Measurements from ENCODE around the gene JUP.

JUP gene

DNA sequence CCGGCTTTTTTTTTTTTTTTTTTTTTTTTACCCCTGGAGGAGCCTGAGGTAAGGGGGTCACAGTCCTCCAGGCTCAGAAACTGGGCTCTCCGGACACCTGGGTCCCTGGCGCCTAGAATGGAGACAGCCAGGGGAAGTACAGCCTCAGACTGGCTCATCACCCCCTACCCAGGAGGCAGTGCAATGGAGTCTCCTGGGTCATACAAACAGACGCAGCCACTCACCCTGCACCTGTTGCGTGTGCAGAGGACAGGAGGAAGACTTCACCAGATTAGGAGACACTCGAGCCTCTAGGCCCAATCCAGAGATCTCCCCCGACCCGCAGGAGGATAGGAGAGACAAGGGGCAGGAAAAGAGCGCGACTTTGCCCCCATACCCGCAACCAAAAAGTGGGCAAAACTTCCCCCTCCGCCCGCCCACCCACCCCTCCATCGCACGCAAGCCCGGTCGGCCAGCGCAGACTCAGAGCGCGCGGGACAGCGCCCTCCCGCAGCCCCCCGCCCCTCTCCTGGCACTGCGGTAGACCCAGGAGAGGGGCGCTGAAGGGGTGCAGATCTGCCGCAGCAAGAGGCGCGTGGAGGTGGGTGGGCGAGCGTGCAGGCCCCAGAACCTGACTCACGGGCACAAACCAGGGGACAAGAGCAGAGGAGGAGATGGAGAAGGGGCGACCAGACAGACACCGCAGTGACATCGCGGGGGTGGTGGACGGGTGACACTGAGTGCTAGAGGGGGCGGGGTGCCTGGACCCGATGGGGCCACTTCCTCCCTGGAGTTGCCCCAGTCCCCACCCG, 53.0 kb downstream of the JUP start:
- DNase-seq (ENCODE audit: low spot score in 2 of 2) = no peak
- no peak for ATAC-seq
- H3K9me3 Mint-ChIP-seq = no peaks in the 10 kb centered on the region
- no peaks in the 10 kb centered on the region for H3K36me3 Mint-ChIP-seq
- no peak overlapping the region for H3K27ac Mint-ChIP-seq
- H3K4me1 Mint-ChIP-seq = peaks cover 15% of the 10 kb centered on the region
- H3K4me3 Mint-ChIP-seq = peak overlapping the region; percentile 34

DNA sequence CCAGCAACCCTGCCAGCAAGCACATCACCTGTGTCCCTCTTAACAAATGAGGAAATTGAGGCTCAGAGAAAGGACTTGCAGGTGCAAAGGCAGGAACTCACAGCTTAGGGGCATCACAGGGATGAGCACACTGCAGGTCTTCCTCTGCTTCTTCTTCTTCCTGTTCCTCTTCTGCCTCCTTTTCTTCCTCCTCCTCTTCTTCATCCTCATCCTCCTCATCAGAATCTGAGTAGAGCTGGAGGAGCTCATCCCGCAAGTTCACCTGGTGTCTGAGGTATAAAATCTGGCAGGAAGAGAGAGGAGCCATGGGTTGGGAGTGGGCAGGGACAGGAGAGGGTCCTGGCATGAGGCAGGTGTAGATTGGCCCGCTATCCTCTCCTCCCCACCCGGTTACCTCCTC, 54.7 kb downstream of the JUP start:
- no peaks in the 10 kb centered on the region for H3K9me3 Mint-ChIP-seq
- no peaks in the 10 kb centered on the region for H3K36me3 Mint-ChIP-seq
- ATAC-seq (peak; percentile 9), DNase-seq (ENCODE audit: low spot score in 2 of 2) (no peak)
- H3K4me3 Mint-ChIP-seq = no peak overlapping the region
- peaks cover 12% of the 10 kb centered on the region for H3K4me1 Mint-ChIP-seq
- H3K27ac Mint-ChIP-seq = no peak overlapping the region

DNA sequence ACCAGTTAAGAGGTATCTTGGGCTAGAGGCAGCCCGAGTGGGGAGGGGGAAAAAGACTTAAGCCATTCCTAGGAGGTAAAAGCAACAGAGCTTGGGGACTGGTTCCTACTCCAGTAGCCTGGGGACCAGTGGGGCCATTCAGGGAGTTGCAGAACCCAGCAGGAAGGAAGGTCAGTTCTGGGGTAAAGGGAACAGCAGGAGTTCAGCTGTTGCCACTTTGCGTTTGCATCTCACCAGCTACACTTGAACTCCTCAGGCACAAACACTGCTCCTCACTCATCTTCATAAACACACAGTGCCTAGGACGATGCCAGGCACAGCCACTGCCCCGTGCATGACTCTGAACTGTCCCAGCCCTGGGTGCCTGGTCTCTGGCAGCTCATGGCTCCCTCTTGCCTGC, 56.0 kb downstream of the JUP start:
- DNase-seq (ENCODE audit: low spot score in 2 of 2) (no peak), ATAC-seq (no peak)
- H3K4me1 Mint-ChIP-seq = peaks cover 12% of the 10 kb centered on the region
- no peaks in the 10 kb centered on the region for H3K9me3 Mint-ChIP-seq
- H3K27ac Mint-ChIP-seq = no peak overlapping the region
- H3K4me3 Mint-ChIP-seq = no peak overlapping the region
- H3K36me3 Mint-ChIP-seq = no peaks in the 10 kb centered on the region

DNA sequence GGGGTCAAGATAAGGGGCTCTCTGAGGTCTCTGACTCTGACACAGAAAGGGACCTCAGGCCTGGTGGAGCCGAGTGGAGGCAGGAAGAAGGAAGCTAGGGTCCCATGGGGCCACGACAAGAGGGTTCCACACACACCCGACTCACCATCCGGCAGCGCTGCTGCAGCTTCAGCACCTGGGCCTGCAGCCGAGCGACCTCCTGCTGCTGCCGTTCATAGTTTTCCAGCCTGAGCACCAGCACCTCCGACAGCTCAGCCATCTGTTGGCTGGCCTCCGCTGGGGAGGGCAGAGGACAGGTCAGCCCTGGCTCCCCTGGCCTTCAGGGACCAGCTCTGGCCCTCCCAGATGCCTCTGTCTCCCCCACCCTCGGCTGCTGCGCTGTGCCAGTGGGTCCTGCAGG, 58.5 kb downstream of the JUP start:
- no peaks in the 10 kb centered on the region for H3K36me3 Mint-ChIP-seq
- H3K4me1 Mint-ChIP-seq = no peaks in the 10 kb centered on the region
- no peaks in the 10 kb centered on the region for H3K9me3 Mint-ChIP-seq
- H3K27ac Mint-ChIP-seq = peak overlapping the region; percentile 67
- no peak overlapping the region for H3K4me3 Mint-ChIP-seq
- no peak for DNase-seq (ENCODE audit: low spot score in 2 of 2)
- ATAC-seq = no peak

DNA sequence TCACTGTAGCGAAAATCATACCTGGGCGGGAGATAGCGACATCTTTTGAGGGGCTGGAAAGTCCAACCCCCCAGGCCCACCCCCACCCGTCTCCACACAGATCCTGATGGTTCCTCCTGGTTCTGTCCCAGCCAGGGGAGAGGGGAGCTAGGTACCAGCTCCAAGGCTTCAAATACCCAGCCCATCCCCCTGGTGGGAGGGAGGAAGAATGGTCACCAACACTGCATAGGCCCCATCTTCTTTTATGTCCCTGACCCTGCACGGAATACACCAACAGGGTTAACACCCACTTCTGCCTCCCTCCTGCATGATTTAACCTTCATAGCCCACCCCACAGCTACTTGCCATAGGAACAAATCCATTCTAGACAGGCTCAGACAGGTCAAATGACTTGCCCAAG, 61.4 kb downstream of the JUP start:
- DNase-seq (ENCODE audit: low spot score in 2 of 2) = no peak
- H3K4me3 Mint-ChIP-seq = no peak overlapping the region
- H3K4me1 Mint-ChIP-seq = no peaks in the 10 kb centered on the region
- no peak overlapping the region for H3K27ac Mint-ChIP-seq
- no peaks in the 10 kb centered on the region for H3K36me3 Mint-ChIP-seq
- no peak for ATAC-seq
- no peaks in the 10 kb centered on the region for H3K9me3 Mint-ChIP-seq

DNA sequence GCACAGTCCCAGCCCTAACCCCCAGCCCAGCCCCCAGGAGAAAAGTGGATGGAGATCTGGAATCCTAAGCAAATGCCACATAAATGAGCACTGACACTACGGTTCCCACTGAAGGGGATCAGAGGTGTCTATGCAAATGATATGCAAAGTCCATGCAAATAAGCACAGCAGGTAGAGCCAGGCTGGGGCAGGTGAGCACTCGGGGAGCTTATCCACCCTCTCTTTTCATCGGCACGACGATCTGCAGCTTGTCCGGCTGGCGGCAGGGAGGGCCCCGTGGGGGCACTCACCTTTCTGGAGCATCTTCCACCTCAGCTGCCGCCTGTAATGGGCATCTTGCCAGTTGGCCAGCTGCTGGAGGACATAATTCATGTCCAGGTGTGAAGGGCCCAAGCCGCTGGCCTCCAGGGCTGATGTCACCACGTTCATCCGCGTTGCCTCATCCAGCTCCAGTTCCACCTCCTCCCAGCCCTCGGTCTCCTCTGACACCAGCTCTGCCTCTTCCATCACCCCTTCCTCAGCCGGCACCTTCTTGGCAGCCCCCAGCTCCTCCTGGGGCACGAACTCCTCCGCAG, 61.9 kb downstream of the JUP start:
- Mint-ChIP-seq H3K4me3 (no peak overlapping the region), H3K36me3 (no peaks in the 10 kb centered on the region), H3K27ac (no peak overlapping the region), H3K9me3 (no peaks in the 10 kb centered on the region), H3K4me1 (no peaks in the 10 kb centered on the region)
- ATAC-seq (no peak), DNase-seq (ENCODE audit: low spot score in 2 of 2) (no peak)

DNA sequence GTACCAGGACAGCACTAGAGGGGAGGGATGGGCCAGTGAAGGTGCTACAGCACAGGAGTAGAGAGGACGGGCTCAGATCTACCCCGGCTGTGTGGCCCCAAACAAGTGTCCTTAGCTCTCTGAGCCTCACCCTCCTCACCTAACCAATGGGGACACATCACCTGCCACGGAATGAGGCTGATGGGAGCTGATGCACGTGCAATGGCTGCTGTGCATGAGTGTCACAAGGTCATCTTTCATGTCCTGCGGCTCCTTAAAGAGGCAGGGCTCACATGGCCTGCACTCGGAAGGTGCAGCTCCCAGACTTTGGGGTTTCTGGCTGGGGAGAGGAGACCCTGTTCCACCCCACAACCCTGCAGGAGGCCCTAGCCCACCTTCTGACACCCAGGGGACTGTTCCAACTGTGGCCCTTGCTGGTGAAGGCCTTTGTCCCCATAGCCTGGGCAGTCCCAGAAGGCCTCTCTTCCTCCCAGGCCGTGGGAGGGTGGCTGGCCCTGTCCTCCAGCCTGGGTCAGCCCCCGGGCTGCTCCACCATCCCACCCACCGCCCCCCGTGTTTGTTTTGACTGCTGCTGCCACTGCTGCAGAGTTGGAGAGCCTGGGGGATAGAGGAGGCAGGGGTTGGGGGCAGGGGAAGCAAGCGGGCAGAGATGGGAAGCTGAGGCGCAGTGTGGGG, 62.6 kb downstream of the JUP start:
- Mint-ChIP-seq H3K4me3 (no peak overlapping the region), H3K27ac (peak overlapping the region; percentile 37), H3K36me3 (no peaks in the 10 kb centered on the region), H3K9me3 (no peaks in the 10 kb centered on the region), H3K4me1 (no peaks in the 10 kb centered on the region)
- DNase-seq (ENCODE audit: low spot score in 2 of 2) (no peak), ATAC-seq (no peak)

DNA sequence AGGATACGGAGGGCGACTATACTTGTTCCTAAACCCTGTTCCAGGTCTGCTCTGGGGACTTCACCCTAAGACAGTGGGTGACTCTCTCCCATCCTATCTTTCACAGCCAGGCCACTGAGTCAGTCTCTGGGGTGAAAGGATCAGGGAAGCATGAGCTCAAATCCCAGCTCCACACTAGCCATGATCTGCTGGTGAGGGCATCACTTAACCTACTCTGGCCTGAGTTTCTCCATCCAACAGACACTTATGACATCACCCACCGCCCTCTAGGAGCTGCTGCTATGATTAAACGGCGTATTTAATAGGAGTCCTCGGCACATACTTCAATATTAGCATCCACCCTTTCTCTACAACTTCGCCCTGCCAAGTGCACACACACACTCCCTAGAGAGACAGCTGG, 64.3 kb downstream of the JUP start:
- no peak for ATAC-seq
- H3K36me3 Mint-ChIP-seq = no peaks in the 10 kb centered on the region
- H3K4me3 Mint-ChIP-seq = no peak overlapping the region
- H3K9me3 Mint-ChIP-seq = no peaks in the 10 kb centered on the region
- H3K4me1 Mint-ChIP-seq = no peaks in the 10 kb centered on the region
- H3K27ac Mint-ChIP-seq = peak overlapping the region; percentile 37
- DNase-seq (ENCODE audit: low spot score in 2 of 2) = no peak

DNA sequence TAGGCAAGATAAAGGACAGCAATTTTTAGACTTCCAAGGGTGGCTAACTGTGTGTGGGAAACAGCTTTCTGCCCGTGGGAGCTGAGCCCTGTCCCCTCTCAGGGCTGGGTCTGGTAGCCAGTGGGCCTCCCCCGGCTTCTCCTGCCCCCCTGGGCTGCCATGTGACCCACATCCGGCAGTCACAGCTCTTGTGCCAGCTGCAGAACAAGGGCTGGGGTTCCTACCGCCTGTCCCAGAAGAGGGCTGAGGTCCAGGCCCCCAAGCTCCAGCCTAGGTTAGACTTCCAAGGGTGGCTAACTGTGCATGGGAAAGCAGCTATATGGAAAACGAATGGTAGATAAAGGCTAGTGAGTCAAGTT, 68.2 kb downstream of the JUP start:
- DNase-seq (ENCODE audit: low spot score in 2 of 2) = no peak
- Mint-ChIP-seq H3K9me3 (no peaks in the 10 kb centered on the region), H3K4me1 (no peaks in the 10 kb centered on the region), H3K36me3 (no peaks in the 10 kb centered on the region), H3K27ac (peak overlapping the region; percentile 60), H3K4me3 (no peak overlapping the region)
- ATAC-seq = no peak

DNA sequence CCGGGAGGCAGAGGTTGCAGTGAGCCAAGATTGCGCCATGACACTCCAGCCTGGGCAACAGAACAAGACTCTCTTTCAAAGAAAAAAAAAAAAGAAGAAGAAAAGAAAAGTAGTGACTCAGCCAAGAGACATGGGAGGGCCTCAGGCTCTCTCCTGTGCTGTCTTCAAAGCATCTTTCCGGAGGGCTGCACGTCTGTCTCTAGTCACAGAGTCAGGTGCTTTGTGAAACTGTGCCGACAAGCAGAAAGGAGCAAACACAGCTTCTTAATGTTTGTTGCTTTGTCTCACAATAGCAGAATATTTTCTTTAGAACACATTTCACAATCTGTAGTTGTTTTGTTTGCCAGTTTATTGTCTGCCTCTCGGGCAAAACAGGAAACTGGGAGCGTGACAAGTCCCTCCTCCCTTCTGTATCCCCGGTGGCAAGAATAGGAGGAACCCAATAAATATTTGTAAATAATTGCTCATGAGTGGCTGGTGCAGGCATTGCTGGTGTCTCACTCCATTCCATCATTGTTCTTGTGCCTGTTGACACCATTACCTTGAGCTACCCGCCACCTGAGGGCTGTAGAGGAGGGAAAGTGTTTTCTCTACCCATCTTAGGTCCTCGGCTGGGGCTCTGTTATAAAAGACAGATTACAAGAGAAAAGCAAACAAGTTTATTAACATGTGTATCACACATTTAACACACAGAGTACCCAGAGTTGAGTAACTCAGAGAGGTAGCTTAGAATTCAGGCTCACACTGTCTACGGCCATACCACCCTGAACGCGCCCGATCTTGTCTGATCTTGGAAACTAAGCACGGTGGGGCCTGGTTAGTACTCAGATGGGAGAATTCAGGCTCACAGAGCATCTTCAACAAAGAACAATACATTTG, 68.9 kb downstream of the JUP start:
- H3K4me1 Mint-ChIP-seq = no peaks in the 10 kb centered on the region
- no peaks in the 10 kb centered on the region for H3K9me3 Mint-ChIP-seq
- H3K27ac Mint-ChIP-seq = peak overlapping the region; percentile 60
- H3K4me3 Mint-ChIP-seq = no peak overlapping the region
- H3K36me3 Mint-ChIP-seq = no peaks in the 10 kb centered on the region
- no peak for DNase-seq (ENCODE audit: low spot score in 2 of 2)
- ATAC-seq = peak; percentile 57

DNA sequence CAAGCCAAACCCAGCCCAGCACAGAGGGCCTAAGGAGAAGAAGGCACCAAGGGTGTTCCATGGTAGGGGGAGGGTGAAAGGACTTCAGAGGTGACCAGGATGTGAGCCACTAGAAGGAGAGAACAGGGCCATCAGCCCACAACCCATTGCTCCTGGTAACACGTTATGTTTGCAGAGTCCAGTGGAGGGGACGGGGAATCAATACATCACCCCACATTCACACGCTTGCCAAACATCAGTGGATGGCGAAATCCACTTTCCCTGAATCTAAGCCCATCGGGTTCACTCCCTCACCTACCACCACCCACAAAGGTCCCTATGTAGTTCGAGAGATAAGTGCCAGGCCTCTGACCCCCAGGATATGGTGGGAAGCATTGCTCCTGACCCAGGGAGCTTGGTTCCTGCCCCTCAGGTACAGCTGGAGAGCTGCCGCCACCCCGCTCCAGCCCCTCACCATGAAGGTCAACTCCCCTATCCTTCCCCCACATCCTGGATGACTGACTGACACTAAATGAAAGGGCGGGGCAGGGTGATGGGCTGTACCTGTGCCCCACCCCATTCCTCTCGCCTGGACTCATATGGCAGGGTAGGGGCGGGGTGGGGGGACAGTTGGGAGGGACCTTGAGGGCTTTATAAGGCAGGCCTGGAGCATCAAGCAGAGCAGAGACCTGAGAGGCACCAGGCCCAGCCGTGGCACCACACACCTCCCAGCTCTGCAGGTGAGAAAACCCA, 74.7 kb downstream of the JUP start, which contains the start of gene GAST:
Gene GAST (plus strand): TSS at position 663 of the 732 bp plus-strand sequence. CDS start 3,106 bp downstream, outside the sequence.
- ATAC-seq (no peak), DNase-seq (ENCODE audit: low spot score in 2 of 2) (no peak)
- H3K9me3 Mint-ChIP-seq = no peaks in the 10 kb centered on the region
- H3K27ac Mint-ChIP-seq = no peak within 1 kb of the TSS
- no peaks in the 10 kb centered on the region for H3K4me1 Mint-ChIP-seq
- H3K4me3 Mint-ChIP-seq = no peak within 1 kb of the TSS
- H3K36me3 Mint-ChIP-seq = no peaks in the 10 kb centered on the region

DNA sequence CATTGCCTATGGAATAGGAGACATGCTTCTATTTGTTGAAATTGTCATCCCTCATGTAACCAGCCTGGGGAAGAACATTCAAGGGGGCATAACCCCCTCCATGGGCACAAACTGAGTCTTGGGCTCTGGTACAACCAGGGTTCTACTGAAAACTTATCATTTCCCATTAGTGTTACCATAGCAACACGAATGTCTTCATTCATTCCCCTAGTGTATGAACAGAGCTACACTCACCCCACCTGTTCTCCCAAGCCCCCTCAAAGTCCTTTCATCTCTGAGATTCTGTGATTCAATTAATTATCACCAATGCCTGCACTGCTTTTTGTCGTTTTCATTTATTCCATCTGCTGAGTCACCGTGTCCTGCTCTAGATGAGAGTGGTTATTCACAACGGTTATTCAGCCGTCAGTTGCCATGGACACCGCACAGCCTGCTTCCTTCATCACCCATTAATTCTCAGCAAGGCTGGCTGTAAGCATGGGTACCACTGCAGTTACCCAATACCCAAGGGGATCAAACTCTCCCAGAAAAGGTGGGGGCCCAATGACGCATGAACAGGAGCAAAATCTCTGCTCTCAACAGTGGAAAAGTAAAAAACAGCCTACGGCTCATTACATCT, 75.9 kb downstream of the JUP start:
- ATAC-seq (peak; percentile 76), DNase-seq (ENCODE audit: low spot score in 2 of 2) (no peak)
- Mint-ChIP-seq H3K4me1 (no peaks in the 10 kb centered on the region), H3K27ac (no peak overlapping the region), H3K36me3 (no peaks in the 10 kb centered on the region), H3K9me3 (no peaks in the 10 kb centered on the region), H3K4me3 (no peak overlapping the region)

DNA sequence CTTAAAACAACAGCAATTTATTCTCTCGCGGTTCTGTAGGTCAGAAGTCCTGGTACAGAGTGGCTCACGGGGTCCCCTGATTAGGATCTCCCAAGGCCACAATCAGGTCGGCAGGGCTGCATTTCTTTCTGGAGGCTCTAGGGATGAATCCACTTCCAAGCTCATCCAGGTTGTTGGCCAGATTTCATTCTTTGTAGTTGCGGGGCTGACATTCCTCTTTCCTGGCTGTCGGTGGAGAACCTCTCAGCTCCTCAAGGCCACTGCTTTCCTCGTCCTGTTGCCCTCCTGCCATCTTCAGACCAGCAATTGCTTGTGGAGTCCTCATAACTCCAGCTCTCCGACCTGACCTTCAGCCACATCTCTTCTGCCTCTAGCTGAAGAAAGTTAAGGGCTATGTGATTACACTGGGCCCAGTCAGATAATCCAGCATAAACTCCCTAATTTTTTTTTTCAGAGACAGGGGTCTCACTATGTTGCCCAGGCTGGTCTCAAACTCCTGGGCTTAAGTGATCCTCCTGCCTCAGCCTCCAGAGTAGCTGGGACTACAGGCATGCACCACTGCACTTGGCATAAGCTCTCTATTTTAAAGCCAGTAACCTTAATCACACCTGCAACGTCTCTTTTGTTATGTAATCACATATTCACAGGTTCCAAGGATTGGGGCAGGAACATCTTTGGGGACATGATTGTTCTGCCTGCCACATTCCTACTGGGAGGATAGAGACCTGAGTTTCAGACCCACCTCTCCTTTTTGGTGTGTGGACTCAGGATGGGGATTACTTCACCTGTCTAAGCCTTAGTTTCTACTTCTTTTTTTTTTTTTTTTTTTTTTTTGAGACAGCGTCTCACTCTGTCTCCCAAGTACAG, 78.5 kb downstream of the JUP start:
- ATAC-seq (no peak), DNase-seq (ENCODE audit: low spot score in 2 of 2) (no peak)
- Mint-ChIP-seq H3K9me3 (no peaks in the 10 kb centered on the region), H3K27ac (no peak overlapping the region), H3K36me3 (no peaks in the 10 kb centered on the region), H3K4me1 (peaks cover 6% of the 10 kb centered on the region), H3K4me3 (no peak overlapping the region)
